ENCODE results near the gene RETREG1.

Gene RETREG1

DNA sequence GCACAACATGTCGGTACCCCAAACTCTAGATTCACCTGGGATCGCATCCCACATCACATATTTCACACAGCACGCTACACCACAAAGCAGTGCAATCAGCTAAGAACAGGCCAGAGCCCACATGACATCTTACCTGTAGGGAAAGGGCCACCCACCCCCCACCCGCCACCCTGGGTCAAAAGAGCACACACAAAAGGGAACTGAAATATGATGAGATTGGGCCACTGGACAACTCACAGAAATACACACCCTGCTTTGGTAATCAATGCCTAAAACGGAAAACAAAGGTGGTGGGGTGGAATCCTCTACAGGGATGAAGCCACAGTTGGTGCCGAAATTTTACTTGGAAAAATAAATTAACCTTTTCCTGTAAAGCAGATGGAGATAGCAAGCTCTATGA is 13.1 kb downstream of the RETREG1 start:
- H3K36me3 ChIP-seq (ENCODE audit: insufficient read depth, low read length), result no peaks in the 10 kb centered on the region
- no peak for ATAC-seq (ENCODE audit: insufficient read depth, low read depth)
- H3K9me3 ChIP-seq (ENCODE audit: insufficient read depth, low read length, severe bottlenecking), result no peaks in the 10 kb centered on the region
- no peaks in the 10 kb centered on the region for H4K20me1 ChIP-seq (ENCODE audit: insufficient read depth, low read length)
- H3K4me2 ChIP-seq (ENCODE audit: insufficient read depth, low read length), result no peak overlapping the region
- no peak overlapping the region for H3K27ac ChIP-seq (ENCODE audit: low read length)
- H3K27me3 ChIP-seq (ENCODE audit: insufficient read depth, low read length, poor library complexity), result no peaks in the 10 kb centered on the region
- H3K9ac ChIP-seq (ENCODE audit: low read depth, low read length), result no peak overlapping the region
- DNase-seq, result no peak
- TF ChIP-seq EZH2 (IDR thresholded peaks at IDR 0.05; ENCODE audit: borderline replicate concordance, low read depth, low read length, severe bottlenecking), result no peak
- TF ChIP-seq, protein P1, sequence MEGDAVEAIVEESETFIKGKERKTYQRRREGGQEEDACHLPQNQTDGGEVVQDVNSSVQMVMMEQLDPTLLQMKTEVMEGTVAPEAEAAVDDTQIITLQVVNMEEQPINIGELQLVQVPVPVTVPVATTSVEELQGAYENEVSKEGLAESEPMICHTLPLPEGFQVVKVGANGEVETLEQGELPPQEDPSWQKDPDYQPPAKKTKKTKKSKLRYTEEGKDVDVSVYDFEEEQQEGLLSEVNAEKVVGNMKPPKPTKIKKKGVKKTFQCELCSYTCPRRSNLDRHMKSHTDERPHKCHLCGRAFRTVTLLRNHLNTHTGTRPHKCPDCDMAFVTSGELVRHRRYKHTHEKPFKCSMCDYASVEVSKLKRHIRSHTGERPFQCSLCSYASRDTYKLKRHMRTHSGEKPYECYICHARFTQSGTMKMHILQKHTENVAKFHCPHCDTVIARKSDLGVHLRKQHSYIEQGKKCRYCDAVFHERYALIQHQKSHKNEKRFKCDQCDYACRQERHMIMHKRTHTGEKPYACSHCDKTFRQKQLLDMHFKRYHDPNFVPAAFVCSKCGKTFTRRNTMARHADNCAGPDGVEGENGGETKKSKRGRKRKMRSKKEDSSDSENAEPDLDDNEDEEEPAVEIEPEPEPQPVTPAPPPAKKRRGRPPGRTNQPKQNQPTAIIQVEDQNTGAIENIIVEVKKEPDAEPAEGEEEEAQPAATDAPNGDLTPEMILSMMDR (IDR thresholded peaks at IDR 0.05; ENCODE audit: borderline replicate concordance, extremely low read depth, low read length, poor library complexity, severe bottlenecking), result no peak
- no peaks in the 10 kb centered on the region for H3K79me2 ChIP-seq (ENCODE audit: insufficient read depth, low read length)
- no peak overlapping the region for H3K4me3 ChIP-seq (ENCODE audit: low read depth in 1 of 2, low read length in 2 of 2)
- H2AFZ ChIP-seq (ENCODE audit: low read depth, low read length), result no peak overlapping the region
- H3K4me1 ChIP-seq (ENCODE audit: insufficient read depth, low read length), result no peaks in the 10 kb centered on the region

DNA sequence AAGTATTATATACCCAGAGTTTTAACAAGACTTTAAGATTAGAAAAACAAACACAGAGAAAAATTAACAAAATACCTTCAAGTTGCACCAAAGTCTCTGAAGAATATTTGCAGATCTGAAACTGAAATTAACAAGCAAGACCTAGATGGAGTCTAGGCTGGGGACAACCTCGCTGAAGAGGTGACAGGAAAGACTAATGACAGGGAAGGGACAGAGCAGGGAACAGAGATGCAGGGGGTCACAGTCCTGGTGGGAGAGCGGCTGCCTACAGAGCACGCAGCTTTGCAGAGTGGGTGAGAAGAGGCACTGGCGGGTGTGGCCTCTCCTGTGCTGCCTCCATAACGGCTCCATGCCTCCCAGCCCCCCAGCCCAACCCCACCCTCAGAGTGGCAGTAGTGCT is 13.5 kb downstream of the RETREG1 start:
- DNase-seq, result no peak
- H3K9me3 ChIP-seq (ENCODE audit: insufficient read depth, low read length, severe bottlenecking), result no peaks in the 10 kb centered on the region
- H3K4me1 ChIP-seq (ENCODE audit: insufficient read depth, low read length), result no peaks in the 10 kb centered on the region
- no peak overlapping the region for H3K9ac ChIP-seq (ENCODE audit: low read depth, low read length)
- TF ChIP-seq, protein P1 (IDR thresholded peaks at IDR 0.05; ENCODE audit: borderline replicate concordance, extremely low read depth, low read length, poor library complexity, severe bottlenecking), result no peak
- no peak for TF ChIP-seq EZH2 (IDR thresholded peaks at IDR 0.05; ENCODE audit: borderline replicate concordance, low read depth, low read length, severe bottlenecking)
- no peak overlapping the region for H2AFZ ChIP-seq (ENCODE audit: low read depth, low read length)
- H3K27ac ChIP-seq (ENCODE audit: low read length), result no peak overlapping the region
- H3K4me2 ChIP-seq (ENCODE audit: insufficient read depth, low read length), result no peak overlapping the region
- no peaks in the 10 kb centered on the region for H3K27me3 ChIP-seq (ENCODE audit: insufficient read depth, low read length, poor library complexity)
- H3K79me2 ChIP-seq (ENCODE audit: insufficient read depth, low read length), result no peaks in the 10 kb centered on the region
- H4K20me1 ChIP-seq (ENCODE audit: insufficient read depth, low read length), result no peaks in the 10 kb centered on the region
- no peaks in the 10 kb centered on the region for H3K36me3 ChIP-seq (ENCODE audit: insufficient read depth, low read length)
- no peak for ATAC-seq (ENCODE audit: insufficient read depth, low read depth)
- H3K4me3 ChIP-seq (ENCODE audit: low read depth in 1 of 2, low read length in 2 of 2), result no peak overlapping the region

DNA sequence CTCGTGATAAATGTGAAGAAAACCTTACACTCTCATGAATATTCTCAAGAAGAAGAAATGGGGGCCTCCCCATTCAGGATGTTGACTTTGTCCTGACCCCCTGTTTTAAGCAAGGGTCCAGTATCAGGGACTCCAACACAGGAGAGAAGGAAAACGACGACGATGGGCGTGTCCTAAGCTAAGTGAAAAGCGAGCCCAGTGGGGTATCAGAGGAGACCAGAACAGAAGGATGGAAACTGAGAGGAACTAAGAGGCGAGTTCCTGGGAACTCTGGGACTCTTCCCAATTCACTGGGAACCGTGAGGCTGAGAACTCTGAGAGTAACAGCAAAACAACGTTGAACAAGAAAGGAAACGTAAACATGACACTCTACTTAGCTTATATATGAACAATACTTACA is 14.6 kb downstream of the RETREG1 start:
- TF ChIP-seq, protein P1 (IDR thresholded peaks at IDR 0.05; ENCODE audit: borderline replicate concordance, extremely low read depth, low read length, poor library complexity, severe bottlenecking), result no peak
- TF ChIP-seq EZH2 (IDR thresholded peaks at IDR 0.05; ENCODE audit: borderline replicate concordance, low read depth, low read length, severe bottlenecking), result no peak
- H3K4me2 ChIP-seq (ENCODE audit: insufficient read depth, low read length), result no peak overlapping the region
- no peak for ATAC-seq (ENCODE audit: insufficient read depth, low read depth)

DNA sequence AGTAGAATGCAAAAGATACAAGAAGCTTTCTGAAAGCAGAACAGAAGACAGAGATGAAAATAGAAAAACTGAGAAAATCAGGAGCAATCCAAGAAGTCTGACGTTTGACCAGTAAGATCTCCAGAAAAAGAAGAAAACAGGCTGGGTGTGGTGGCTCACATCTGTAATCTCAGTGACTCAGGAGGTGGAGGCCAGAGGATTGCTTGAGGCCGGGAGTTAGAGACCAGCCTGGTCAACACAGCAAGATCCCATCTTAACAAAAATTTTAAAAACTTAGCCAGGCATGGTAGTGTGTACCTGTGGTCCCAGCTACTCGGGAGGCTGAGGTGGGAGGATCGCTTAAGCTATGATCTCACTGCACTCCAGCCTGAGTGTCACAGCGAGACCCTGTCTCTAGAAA is 15.9 kb downstream of the RETREG1 start:
- Histone ChIP-seq H3K4me1 (ENCODE audit: insufficient read depth, low read length) (no peaks in the 10 kb centered on the region), H3K9ac (ENCODE audit: low read depth, low read length) (no peak overlapping the region), H3K4me2 (ENCODE audit: insufficient read depth, low read length) (no peak overlapping the region), H2AFZ (ENCODE audit: low read depth, low read length) (no peak overlapping the region), H3K27me3 (ENCODE audit: insufficient read depth, low read length, poor library complexity) (no peaks in the 10 kb centered on the region), H3K79me2 (ENCODE audit: insufficient read depth, low read length) (no peaks in the 10 kb centered on the region), H3K36me3 (ENCODE audit: insufficient read depth, low read length) (no peaks in the 10 kb centered on the region), H3K4me3 (ENCODE audit: low read depth in 1 of 2, low read length in 2 of 2) (no peak overlapping the region), H4K20me1 (ENCODE audit: insufficient read depth, low read length) (no peaks in the 10 kb centered on the region), H3K9me3 (ENCODE audit: insufficient read depth, low read length, severe bottlenecking) (no peaks in the 10 kb centered on the region), H3K27ac (ENCODE audit: low read length) (no peak overlapping the region)
- DNase-seq (no peak), ATAC-seq (ENCODE audit: insufficient read depth, low read depth) (no peak)
- no peak for TF ChIP-seq EZH2 (IDR thresholded peaks at IDR 0.05; ENCODE audit: borderline replicate concordance, low read depth, low read length, severe bottlenecking)
- TF ChIP-seq, protein P1 (IDR thresholded peaks at IDR 0.05; ENCODE audit: borderline replicate concordance, extremely low read depth, low read length, poor library complexity, severe bottlenecking), result no peak

More for the DNA sequence above, 14.6 kb downstream of the RETREG1 start:
- Histone ChIP-seq H3K4me3 (ENCODE audit: low read depth in 1 of 2, low read length in 2 of 2) (no peak overlapping the region), H3K9ac (ENCODE audit: low read depth, low read length) (no peak overlapping the region), H3K27ac (ENCODE audit: low read length) (no peak overlapping the region), H3K79me2 (ENCODE audit: insufficient read depth, low read length) (no peaks in the 10 kb centered on the region), H2AFZ (ENCODE audit: low read depth, low read length) (no peak overlapping the region), H3K27me3 (ENCODE audit: insufficient read depth, low read length, poor library complexity) (no peaks in the 10 kb centered on the region), H4K20me1 (ENCODE audit: insufficient read depth, low read length) (no peaks in the 10 kb centered on the region), H3K9me3 (ENCODE audit: insufficient read depth, low read length, severe bottlenecking) (no peaks in the 10 kb centered on the region), H3K36me3 (ENCODE audit: insufficient read depth, low read length) (no peaks in the 10 kb centered on the region), H3K4me1 (ENCODE audit: insufficient read depth, low read length) (no peaks in the 10 kb centered on the region)
- no peak for DNase-seq
